VCaP (cell line): ENCODE results near the gene TOP1.

ENCODE experiments used
- H3K27ac ChIP-seq: fragments of 450-650 bp; 2 replicates; pipeline ENCODE4 v1.5.1; 2017
- TF ChIP-seq, protein P1 (sequence below): fragments of 450-650 bp; conservative IDR thresholded peaks from 2 replicates; pipeline ENCODE4 v1.5.1; 2017; ENCODE audit warnings: mild to moderate bottlenecking, moderate library complexity

TOP1 gene

DNA sequence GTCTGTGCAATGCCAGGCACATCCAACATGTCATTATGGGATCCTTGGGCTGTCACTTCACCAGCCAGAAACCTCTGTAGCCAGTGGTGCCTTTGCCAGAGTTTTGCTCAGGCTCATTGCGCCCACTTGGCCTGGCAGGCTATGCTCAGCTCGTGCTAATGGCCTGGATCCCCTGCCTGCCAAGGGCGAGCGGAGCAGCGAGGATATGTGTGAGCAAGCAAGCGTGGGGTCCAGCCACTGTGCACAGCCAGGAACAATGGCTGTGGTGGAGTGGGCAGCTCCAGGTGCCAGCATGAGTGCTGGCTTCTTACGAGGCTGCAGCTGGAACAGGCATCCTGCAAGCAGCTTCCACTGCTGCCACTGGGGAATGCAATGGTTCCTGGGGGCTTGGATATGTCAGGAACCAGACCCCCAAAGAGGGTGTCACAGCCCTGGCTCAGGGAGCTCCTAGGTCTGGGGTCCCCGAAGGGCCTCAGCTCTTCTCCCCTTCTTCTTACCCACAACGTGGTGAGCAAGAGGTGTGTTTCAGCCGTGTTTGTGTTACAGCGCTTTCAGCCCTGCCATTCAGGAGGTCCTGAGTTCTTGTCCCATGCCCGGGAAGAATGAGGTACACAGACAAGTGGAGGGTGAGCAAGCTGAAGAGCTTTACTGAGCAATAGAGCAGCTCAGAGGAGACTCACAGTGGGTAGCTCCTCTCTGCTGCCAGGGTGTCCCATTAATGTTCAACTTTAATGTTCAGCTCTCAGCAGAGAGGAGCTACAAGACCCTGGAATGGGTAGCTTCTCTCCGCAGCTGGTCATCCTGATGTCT, 22.3 kb upstream of the TOP1 start:
- TF ChIP-seq, protein P1, sequence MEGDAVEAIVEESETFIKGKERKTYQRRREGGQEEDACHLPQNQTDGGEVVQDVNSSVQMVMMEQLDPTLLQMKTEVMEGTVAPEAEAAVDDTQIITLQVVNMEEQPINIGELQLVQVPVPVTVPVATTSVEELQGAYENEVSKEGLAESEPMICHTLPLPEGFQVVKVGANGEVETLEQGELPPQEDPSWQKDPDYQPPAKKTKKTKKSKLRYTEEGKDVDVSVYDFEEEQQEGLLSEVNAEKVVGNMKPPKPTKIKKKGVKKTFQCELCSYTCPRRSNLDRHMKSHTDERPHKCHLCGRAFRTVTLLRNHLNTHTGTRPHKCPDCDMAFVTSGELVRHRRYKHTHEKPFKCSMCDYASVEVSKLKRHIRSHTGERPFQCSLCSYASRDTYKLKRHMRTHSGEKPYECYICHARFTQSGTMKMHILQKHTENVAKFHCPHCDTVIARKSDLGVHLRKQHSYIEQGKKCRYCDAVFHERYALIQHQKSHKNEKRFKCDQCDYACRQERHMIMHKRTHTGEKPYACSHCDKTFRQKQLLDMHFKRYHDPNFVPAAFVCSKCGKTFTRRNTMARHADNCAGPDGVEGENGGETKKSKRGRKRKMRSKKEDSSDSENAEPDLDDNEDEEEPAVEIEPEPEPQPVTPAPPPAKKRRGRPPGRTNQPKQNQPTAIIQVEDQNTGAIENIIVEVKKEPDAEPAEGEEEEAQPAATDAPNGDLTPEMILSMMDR: no peak

DNA sequence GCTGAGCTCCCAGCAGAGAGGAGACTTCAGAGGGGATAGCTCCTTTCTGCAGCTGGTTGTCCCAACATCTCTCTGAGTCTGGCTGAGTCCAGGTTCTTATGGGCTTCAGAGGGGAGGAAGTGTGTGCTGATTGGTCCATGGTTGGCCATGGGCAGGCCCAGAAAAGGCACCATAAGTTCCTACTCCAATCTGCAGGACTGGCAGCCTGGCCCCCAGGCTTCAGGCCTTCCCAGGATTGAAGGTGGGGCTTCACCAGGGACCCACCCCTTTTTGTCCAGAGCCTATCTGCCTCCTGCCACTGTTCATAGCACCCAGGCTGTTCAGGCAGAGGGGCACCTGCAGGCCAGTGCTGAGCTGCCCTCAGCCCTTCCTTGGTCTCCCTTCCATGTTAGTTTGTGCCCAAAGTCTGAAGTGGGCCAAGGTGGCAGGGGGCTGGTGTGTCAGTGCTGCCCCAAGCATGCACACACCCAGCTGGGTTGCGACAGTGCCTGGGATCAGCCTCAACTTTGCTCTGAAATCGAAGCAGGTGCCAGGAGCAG, 21.6 kb upstream of the TOP1 start:
- H3K27ac ChIP-seq: no peak overlapping the region
- TF ChIP-seq, protein P1: no peak

More for the DNA sequence above, 22.3 kb upstream of the TOP1 start:
- H3K27ac ChIP-seq: peak overlapping the region; percentile 52; the same call in 1 of the 2 replicates

DNA sequence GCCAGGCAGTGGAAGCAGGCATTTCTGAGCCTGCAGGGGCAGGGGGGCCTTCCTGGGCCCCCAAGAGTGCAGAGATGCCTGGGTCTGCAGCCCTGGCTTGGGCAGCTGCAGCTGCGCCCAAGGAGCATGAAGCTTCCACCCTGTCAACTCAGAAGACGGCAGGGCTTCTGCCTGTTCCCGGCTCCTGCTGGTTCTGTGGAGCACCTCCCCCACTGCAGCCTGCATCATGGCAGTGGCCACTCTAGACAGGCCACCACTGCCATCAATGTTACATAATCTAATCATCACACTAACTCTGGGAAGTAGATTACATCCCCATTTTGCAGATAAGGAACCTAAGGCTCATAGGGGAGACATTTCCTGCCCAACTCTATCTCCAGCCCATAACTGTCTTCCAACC, 21.1 kb upstream of the TOP1 start:
- TF ChIP-seq, protein P1: no peak
- no peak overlapping the region for H3K27ac ChIP-seq

DNA sequence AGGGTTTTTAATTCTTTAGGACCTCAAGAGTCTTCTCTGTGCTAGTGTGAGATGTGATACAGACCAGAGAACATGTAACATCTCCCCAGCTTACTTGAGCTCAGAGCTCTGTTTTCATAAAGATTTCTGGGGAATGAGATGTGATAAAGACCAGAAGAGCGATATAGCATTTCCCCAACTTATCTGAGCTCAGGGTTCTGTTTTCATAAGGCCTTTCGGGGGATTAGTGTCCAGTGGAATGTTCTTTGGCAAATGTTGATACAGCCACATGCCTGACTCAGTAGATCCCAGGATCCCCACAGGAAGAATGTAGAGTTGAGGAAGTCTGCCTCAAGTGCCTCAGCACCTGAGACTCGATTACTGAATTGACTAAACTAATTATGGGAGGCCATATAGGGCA, 18.7 kb upstream of the TOP1 start:
- H3K27ac ChIP-seq: no peak overlapping the region
- TF ChIP-seq, protein P1: no peak

DNA sequence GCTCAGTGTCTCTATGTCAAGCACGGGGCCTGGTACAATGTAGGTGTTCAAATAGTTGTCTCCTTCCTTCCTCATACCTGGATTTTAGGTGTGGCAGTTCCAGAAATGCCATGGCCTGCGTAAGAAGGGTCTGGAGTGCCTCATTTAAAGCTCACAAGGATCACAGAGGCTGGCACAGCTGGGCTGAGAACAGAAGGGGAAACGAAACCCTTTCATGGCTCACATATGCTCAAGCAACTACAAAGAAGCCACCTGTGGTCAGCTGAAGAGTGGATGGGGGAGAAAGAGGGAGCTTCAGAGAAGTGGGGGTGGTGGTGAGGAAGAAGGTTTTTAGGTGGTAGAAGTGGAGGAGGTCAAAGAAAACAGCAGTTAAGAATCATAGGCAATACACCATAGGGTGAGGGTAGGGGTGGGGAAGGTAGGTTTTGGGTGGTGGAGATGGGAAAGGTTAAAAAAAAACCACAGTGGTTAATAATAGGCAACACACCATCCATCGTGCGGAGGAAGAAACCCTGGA, 17.0 kb upstream of the TOP1 start:
- no peak overlapping the region for H3K27ac ChIP-seq
- TF ChIP-seq, protein P1: no peak

DNA sequence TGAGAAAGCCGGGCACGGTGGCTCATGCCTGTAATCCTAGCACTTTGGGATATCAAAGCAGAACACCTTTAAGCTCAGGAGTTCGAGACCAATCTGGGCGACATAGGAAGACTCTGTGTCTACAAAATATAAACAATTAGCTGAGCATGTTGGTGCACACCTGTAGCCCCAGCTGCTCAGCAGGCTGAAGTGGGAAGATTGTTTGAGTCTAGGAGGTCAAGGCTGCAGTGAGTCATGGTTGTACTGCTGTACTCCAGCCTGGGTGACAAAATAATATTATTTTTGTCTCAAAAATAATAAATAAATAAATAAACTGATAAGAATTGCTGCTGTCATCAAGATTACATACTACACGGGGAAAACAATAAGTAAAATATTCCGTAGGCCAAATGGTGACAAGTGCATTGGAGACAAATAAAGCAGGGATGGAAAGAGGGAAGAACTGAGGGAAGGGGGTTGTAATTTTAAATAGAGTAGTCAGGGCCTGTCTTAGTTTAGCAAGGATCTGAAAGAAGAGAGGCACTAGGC, 14.0 kb upstream of the TOP1 start:
- TF ChIP-seq, protein P1: no peak
- no peak overlapping the region for H3K27ac ChIP-seq

DNA sequence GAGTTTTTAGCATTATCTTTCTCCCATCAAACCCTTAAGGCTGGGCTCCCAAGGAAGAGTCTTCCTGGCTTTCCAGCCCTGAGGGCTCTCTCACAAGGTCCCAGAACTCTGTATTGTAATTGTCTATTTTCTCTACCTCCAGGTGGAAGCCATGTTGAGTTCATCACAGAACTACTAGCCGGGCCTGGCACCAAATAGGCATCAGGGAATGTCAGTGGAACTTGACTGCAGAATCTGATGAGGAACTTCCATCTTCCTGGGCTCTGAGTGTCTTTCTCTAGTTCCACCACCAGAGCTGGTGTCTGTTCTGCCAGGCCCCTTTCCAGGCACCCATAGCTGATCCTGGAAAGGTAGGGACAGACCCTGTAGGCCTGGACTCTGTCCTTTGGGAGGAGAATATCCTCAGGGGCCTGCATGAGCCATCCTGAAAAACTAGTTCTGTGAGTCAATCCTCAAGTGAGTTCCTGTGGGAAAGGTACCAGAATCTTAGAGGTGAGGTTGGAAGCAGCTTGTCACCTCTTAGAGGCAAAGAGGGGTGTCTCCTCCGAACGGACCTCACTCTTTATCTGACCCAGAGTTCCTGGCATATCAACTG, 11.1 kb upstream of the TOP1 start:
- TF ChIP-seq, protein P1: no peak
- H3K27ac ChIP-seq: no peak overlapping the region
